ENCODE results near the gene SNAP25.

DNA sequence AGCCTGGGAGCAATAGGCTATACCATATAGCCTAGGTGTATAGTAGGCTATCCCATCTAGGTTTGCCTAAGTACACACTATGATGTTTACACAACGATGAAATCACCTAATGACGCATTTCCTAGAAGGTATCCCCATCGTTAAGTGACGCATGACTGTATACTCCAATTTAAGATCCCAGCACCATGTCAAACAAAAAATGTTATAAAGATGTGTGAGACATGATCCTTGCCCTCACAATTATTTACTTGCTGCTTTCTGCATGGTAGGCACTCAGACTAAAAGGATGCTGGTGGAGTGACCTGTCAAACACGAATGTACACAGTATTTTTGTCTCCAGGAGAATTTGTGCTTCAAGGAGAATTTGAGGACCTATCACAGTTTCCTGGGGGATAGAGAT lies 32.3 kb downstream of the SNAP25 start:
- TF ChIP-seq POLR2A (IDR thresholded peaks at IDR 0.05) (no peak), CTCF (IDR thresholded peaks at IDR 0.05) (no peak), POLR2AphosphoS5 (IDR thresholded peaks at IDR 0.05) (no peak), EP300 (IDR thresholded peaks at IDR 0.05) (no peak)
